SJCRH30 (cell line): ENCODE results near the gene TMEM144. TPM values are rescaled to one million over a fixed set of nuclear protein-coding genes. Genes with fewer than 3 reads are reported as not detected.

Experiments used
- DNase-seq, 2 experiments: peaks; one replicate each; pipeline ENCODE4 v3.0.0-alpha.2; 2015 to 2020
- H3K27ac ChIP-seq: fragments of 250-450 bp; sonication (Bioruptor Pico); 2 replicates; pipeline ENCODE4 v1.5.1; 2020; ENCODE audit warnings: mild to moderate bottlenecking, moderate library complexity
- H3K27me3 ChIP-seq: fragments of 250-450 bp; sonication (Bioruptor Pico); 2 replicates; pipeline ENCODE4 v1.5.1; 2020; ENCODE audit warnings: mild to moderate bottlenecking, moderate library complexity
- H3K36me3 ChIP-seq: fragments of 250-450 bp; sonication (Bioruptor Pico); 2 replicates; pipeline ENCODE4 v1.5.1; 2020; ENCODE audit warnings: mild to moderate bottlenecking, moderate library complexity
- H3K4me1 ChIP-seq: fragments of 250-450 bp; sonication (Bioruptor Pico); 2 replicates; pipeline ENCODE4 v1.5.1; 2020; ENCODE audit warnings: mild to moderate bottlenecking, moderate library complexity
- H3K4me3 ChIP-seq: fragments of 250-450 bp; sonication (Bioruptor Pico); 2 replicates; pipeline ENCODE4 v1.5.1; 2020; ENCODE audit warnings: mild to moderate bottlenecking, moderate library complexity
- H3K9me3 ChIP-seq: fragments of 250-450 bp; sonication (Bioruptor Pico); replicated peaks from 2 replicates; pipeline ENCODE4 v1.5.1; 2020; ENCODE audit warnings: mild to moderate bottlenecking, moderate library complexity
- total RNA-seq: library from RNA; depleted of rRNA; stranded (reverse); fragments of >200 nt; shearing (Covaris generic); gene quantifications from 2 replicates; pipeline ENCODE4 v1.2.3, GENCODE V29; 2014

The TMEM144 gene
- total RNA-seq, 1 experiment from 2014 or later = 0.22 TPM

- Histone ChIP-seq H3K27me3 (no peaks in the 10 kb centered on the region), H3K4me1 (no peaks in the 10 kb centered on the region), H3K4me3 (no peak overlapping the region), H3K36me3 (no peaks in the 10 kb centered on the region), H3K9me3 (no peaks in the 10 kb centered on the region), H3K27ac (no peak overlapping the region)
- DNase-seq = no peak
Measured at GRCh38 chr4:158176776-158177175, 33.5 kb upstream of the TMEM144 start.

GRCh38 chr4:158179465-158179864 is 30.8 kb upstream of the TMEM144 start:
- no peaks in the 10 kb centered on the region for H3K27me3 ChIP-seq
- H3K4me1 ChIP-seq = no peaks in the 10 kb centered on the region
- no peaks in the 10 kb centered on the region for H3K9me3 ChIP-seq
- DNase-seq = no peak
- no peak overlapping the region for H3K27ac ChIP-seq
- H3K36me3 ChIP-seq = no peaks in the 10 kb centered on the region
- no peak overlapping the region for H3K4me3 ChIP-seq

- no peaks in the 10 kb centered on the region for H3K36me3 ChIP-seq
Measured at GRCh38 chr4:158181906-158182305, 28.4 kb upstream of the TMEM144 start.

GRCh38 chr4:158182736-158183135 is 27.6 kb upstream of the TMEM144 start:
- Histone ChIP-seq H3K9me3 (no peaks in the 10 kb centered on the region), H3K27me3 (no peaks in the 10 kb centered on the region), H3K27ac (no peak overlapping the region), H3K36me3 (no peaks in the 10 kb centered on the region), H3K4me1 (no peaks in the 10 kb centered on the region), H3K4me3 (no peak overlapping the region)
- DNase-seq = no peak

More at GRCh38 chr4:158181906-158182305, 28.4 kb upstream of the TMEM144 start:
- Histone ChIP-seq H3K27me3 (no peaks in the 10 kb centered on the region), H3K4me3 (no peak overlapping the region), H3K4me1 (no peaks in the 10 kb centered on the region), H3K27ac (no peak overlapping the region), H3K9me3 (no peaks in the 10 kb centered on the region)
- DNase-seq = no peak

GRCh38 chr4:158186815-158187214 is 23.5 kb upstream of the TMEM144 start:
- Histone ChIP-seq H3K27ac (no peak overlapping the region), H3K4me3 (no peak overlapping the region), H3K9me3 (no peaks in the 10 kb centered on the region), H3K36me3 (no peaks in the 10 kb centered on the region), H3K27me3 (no peaks in the 10 kb centered on the region), H3K4me1 (no peaks in the 10 kb centered on the region)
- no peak for DNase-seq

GRCh38 chr4:158189422-158189821 is 20.9 kb upstream of the TMEM144 start:
- no peak for DNase-seq
- no peaks in the 10 kb centered on the region for H3K27me3 ChIP-seq
- H3K36me3 ChIP-seq = no peaks in the 10 kb centered on the region
- no peaks in the 10 kb centered on the region for H3K4me1 ChIP-seq
- no peak overlapping the region for H3K27ac ChIP-seq
- H3K9me3 ChIP-seq = no peaks in the 10 kb centered on the region
- no peak overlapping the region for H3K4me3 ChIP-seq

GRCh38 chr4:158190718-158191117 is 19.6 kb upstream of the TMEM144 start:
- Histone ChIP-seq H3K27ac (no peak overlapping the region), H3K27me3 (no peaks in the 10 kb centered on the region), H3K36me3 (no peaks in the 10 kb centered on the region), H3K4me1 (no peaks in the 10 kb centered on the region), H3K9me3 (no peaks in the 10 kb centered on the region), H3K4me3 (no peak overlapping the region)
- no peak for DNase-seq

GRCh38 chr4:158192439-158193158 is 17.7 kb upstream of the TMEM144 start:
- H3K27ac ChIP-seq = no peak overlapping the region

GRCh38 chr4:158193171-158193749 is 17.0 kb upstream of the TMEM144 start:
- peak in 1 of 2 experiments; percentile 26 for DNase-seq
- Histone ChIP-seq H3K27me3 (no peaks in the 10 kb centered on the region), H3K4me3 (no peak overlapping the region), H3K9me3 (no peaks in the 10 kb centered on the region), H3K27ac (no peak overlapping the region), H3K4me1 (no peaks in the 10 kb centered on the region), H3K36me3 (no peaks in the 10 kb centered on the region)

More at GRCh38 chr4:158192439-158193158, 17.7 kb upstream of the TMEM144 start:
- no peaks in the 10 kb centered on the region for H3K4me1 ChIP-seq
- H3K27me3 ChIP-seq = no peaks in the 10 kb centered on the region
- no peak overlapping the region for H3K4me3 ChIP-seq
- H3K36me3 ChIP-seq = no peaks in the 10 kb centered on the region
- H3K9me3 ChIP-seq = no peaks in the 10 kb centered on the region
- DNase-seq = no peak

- H3K4me1 ChIP-seq = no peaks in the 10 kb centered on the region
- H3K27me3 ChIP-seq = no peaks in the 10 kb centered on the region
- no peaks in the 10 kb centered on the region for H3K36me3 ChIP-seq
- no peaks in the 10 kb centered on the region for H3K9me3 ChIP-seq
- no peak for DNase-seq
- no peak overlapping the region for H3K4me3 ChIP-seq
- no peak overlapping the region for H3K27ac ChIP-seq
Measured at GRCh38 chr4:158195297-158195696, 15.0 kb upstream of the TMEM144 start.

- Histone ChIP-seq H3K27me3 (no peaks in the 10 kb centered on the region), H3K36me3 (no peaks in the 10 kb centered on the region), H3K9me3 (no peaks in the 10 kb centered on the region), H3K4me1 (no peaks in the 10 kb centered on the region), H3K4me3 (no peak overlapping the region), H3K27ac (no peak overlapping the region)
- DNase-seq = no peak
Measured at GRCh38 chr4:158197194-158197776, 13.0 kb upstream of the TMEM144 start.

GRCh38 chr4:158200214-158200613 is 10.1 kb upstream of the TMEM144 start:
- no peaks in the 10 kb centered on the region for H3K4me1 ChIP-seq
- H3K9me3 ChIP-seq = no peaks in the 10 kb centered on the region
- H3K4me3 ChIP-seq = no peak overlapping the region
- H3K27ac ChIP-seq = no peak overlapping the region
- H3K36me3 ChIP-seq = no peaks in the 10 kb centered on the region
- no peak for DNase-seq
- H3K27me3 ChIP-seq = no peaks in the 10 kb centered on the region

- no peaks in the 10 kb centered on the region for H3K9me3 ChIP-seq
- H3K36me3 ChIP-seq = no peaks in the 10 kb centered on the region
- no peak overlapping the region for H3K4me3 ChIP-seq
- no peak for DNase-seq
- no peaks in the 10 kb centered on the region for H3K27me3 ChIP-seq
- H3K27ac ChIP-seq = no peak overlapping the region
- H3K4me1 ChIP-seq = no peaks in the 10 kb centered on the region
Measured at GRCh38 chr4:158201322-158201721, 9.0 kb upstream of the TMEM144 start.

GRCh38 chr4:158201876-158202275 is 8.4 kb upstream of the TMEM144 start:
- Histone ChIP-seq H3K9me3 (no peaks in the 10 kb centered on the region), H3K36me3 (no peaks in the 10 kb centered on the region), H3K4me1 (no peaks in the 10 kb centered on the region), H3K4me3 (no peak overlapping the region), H3K27me3 (no peaks in the 10 kb centered on the region), H3K27ac (no peak overlapping the region)
- DNase-seq = no peak

- no peak for DNase-seq
- no peaks in the 10 kb centered on the region for H3K4me1 ChIP-seq
- no peaks in the 10 kb centered on the region for H3K36me3 ChIP-seq
- no peak overlapping the region for H3K27ac ChIP-seq
- H3K27me3 ChIP-seq = no peaks in the 10 kb centered on the region
- no peaks in the 10 kb centered on the region for H3K9me3 ChIP-seq
- no peak overlapping the region for H3K4me3 ChIP-seq
Measured at GRCh38 chr4:158202481-158202880, 7.8 kb upstream of the TMEM144 start.
